NCI-H526 treated with DMSO at 0.1 percent for 48 hours (cell line): Measurements from ENCODE around the gene KLC3.
"Not testable (repeated sequence)": the region's sequence is repeated elsewhere in the genome, so short reads cannot be mapped to it uniquely, and the experiment has no call there.

ENCODE experiments used
- DNase-seq: peaks from one replicate; lab custom pipeline; 2025; lab: John Stamatoyannopoulos, UW

Gene KLC3

GRCh38 chr19:45320997-45321775 is 19.4 kb upstream of the KLC3 start:
- DNase-seq, result no peak

DNA sequence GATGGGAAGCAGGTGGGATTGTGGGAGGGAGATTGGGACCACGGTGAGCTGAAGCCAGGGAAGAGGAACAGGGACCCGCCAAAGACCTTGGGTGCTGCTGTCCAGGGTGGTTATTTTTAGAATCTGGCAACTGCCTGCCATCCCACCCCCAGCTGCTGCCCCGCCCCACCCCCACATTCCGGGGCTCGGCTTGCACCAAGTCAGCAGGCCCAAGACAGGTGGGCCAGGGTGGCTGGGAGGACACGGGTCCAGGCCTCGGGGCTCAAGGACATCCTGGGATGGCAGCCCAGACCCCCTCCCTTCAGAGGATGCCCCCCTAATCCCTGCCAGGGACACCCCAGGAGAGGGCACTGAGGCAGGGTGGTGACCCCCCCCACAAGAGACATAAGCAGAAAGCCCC is 18.7 kb upstream of the KLC3 start:
- DNase-seq, result no peak

GRCh38 chr19:45322311-45322710 is 18.2 kb upstream of the KLC3 start:
- DNase-seq, result no peak

GRCh38 chr19:45322744-45323281 is 17.7 kb upstream of the KLC3 start, which contains the start of gene CKM:
Gene CKM (minus strand): TSS chr19:45322875. CDS start chr19:45319713, 3,162 bp downstream.
- DNase-seq, result no peak

DNA sequence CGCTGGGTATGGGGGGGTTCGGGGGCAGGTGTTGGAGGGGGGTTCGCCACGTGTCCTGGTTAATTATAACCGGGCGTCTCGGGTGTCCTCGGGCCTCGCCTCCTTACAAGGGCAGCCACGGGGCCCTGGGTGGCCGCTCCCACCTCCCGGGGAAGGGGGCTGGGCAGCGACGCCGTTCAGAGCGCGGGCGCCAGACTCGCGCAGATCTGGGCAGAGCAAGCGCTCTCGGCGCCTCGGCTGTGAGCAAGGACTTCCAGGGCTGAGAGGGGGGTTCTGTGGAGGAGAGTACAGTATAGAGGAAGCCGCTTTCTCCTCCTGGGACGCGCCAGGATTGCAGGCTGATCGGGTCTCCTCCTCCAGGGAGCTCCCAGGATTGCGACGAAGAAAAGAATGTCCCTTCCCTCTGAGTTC is 16.9 kb upstream of the KLC3 start:
- DNase-seq, result no peak

- DNase-seq, result no peak
Observed at GRCh38 chr19:45324349-45324907, 16.1 kb upstream of the KLC3 start.

DNA sequence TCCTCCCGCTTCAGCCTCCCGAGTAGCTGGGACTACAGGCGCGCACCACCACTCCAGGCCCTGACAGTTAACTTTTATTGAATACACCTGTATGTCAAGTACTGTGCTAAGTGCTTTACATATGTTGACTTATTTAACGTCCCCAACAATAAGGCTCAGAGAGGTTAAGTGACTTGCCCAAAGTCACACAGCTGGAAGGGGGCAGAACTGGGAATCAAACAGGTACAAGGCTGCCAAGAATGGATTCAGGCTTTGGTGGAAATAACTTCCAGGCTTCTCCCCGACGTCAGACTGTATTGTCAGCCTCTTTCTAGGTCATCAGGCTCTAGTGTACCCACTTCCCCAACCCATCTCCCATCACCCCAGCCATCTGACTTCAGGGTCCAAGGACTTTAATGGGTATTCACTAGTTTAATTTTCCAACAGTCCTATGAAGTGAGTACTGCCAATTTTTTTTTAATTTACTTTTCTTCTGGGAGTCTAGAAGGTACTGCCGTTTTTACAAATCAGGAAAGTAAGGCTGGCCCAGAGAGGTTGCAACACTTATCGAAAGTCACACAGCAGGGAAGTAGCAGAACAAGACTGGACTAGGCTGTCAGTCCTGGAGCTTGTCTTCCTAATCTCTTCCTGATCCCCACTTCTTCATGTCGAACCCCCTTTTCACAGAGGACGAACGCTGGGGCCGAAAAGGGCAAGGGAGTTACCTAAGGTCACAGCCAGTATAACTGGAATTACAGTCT is 13.0 kb upstream of the KLC3 start:
- DNase-seq, result no peak

DNA sequence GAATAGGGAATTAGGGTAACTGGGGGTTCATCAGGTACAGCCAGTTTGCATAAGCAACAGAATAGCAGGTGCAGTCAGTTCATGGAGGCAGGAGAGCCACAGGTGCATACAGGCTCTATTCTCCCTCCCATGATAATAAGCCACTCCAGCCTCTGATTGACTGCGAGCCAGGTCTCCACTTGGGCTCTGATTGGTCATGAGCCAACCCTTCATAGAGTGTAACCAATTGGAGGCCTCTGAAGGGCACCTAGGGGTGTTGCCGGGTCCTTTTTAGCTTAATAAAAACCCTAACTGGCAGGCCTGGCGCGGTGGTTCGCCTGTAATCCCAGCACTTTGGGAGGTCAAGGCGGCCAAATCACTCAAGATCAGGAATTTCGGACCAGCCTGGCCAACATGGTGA is 9.1 kb upstream of the KLC3 start:
- no peak for DNase-seq

- no peak for DNase-seq
Observed at GRCh38 chr19:45333609-45334303, 6.8 kb upstream of the KLC3 start.

GRCh38 chr19:45334881-45335280 is 5.7 kb upstream of the KLC3 start:
- not testable (repeated sequence) for DNase-seq

GRCh38 chr19:45336696-45337251 is 3.8 kb upstream of the KLC3 start:
- DNase-seq, result no peak

- DNase-seq, result no peak
Observed at GRCh38 chr19:45339629-45340028, 921 bp upstream of the KLC3 start.

- DNase-seq, result no peak
Observed at GRCh38 chr19:45340899-45341453, 426 bp downstream of the KLC3 start.

DNA sequence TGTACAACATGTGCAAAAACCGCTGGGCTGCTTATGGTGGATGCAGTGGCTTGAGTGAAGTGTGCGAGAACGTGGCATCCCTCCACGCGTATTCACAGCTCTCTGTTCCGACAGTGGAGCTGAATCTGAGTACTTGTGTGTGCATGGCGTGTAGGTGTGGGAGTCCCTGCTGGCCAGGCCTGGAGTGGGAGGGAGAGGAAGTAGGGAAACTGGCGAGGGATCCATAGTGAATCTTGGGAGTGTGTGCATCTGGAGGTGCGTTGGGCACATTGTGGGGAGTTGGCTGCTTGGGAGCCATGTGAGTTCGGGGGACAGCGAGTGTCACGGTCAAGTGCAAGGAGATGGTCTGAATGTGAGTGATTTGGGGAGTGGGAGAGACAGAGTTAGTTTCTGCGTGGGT is 2.4 kb downstream of the KLC3 start:
- no peak for DNase-seq

DNA sequence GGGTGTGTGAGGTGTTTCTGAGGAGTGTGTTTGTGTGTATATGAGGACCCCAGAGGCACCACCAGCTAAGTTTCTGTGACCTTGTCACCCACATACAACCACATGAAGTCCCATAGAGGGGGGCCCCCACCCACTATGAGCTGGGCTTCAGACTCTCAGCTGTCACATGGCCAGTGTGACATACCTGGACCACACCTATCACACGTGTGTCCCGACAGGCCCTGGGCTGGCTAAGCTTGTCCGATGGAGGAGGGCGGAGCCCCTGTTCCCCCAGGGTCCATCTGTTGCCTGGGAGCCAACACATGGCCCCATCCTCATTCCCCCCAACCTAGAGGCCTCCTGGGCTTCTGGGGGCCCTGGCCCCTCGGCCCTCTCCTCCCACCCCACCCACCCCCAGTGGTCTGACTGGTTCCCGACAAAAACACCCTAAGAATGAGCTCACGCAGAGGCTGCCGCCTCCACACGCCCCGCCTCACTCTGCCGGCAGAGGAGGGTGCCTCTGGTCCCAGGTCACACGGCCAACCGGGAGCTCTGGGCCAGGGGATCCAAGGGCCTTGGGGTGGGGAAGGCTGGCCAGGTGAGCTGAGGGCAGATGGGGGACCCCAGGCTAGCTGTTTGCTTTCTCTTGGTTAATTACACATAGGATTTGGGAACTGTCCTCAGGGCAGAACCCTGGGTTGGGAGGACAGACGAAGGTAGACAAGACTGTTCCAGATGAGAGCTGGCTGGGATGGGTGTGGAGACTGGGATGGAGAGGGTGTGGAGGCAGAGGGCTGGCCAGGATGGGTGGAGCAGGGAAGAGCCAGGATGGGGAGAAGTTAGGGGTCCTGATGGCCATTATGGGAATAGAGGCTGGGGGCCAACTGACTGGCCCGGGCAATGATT is 4.3 kb downstream of the KLC3 start:
- no peak for DNase-seq

DNA sequence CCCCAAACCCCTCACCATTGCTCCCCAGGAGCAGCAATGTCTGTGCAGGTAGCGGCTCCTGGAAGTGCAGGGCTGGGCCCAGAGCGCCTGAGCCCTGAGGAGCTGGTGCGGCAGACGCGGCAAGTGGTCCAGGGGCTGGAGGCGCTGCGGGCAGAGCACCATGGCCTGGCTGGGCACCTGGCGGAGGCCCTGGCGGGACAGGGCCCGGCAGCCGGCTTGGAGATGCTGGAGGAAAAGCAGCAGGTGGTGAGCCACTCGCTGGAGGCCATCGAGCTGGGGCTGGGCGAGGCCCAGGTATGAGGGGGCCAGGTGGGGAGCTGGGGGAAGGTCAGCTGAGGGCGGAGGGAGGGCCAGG is 4.9 kb downstream of the KLC3 start:
- no peak for DNase-seq

GRCh38 chr19:45346449-45346848 is 5.9 kb downstream of the KLC3 start:
- DNase-seq, result peak; percentile 16

GRCh38 chr19:45347570-45348366 is 7.2 kb downstream of the KLC3 start:
- DNase-seq, result no peak

- no peak for DNase-seq
Observed at GRCh38 chr19:45348367-45349125, 8.0 kb downstream of the KLC3 start.
